ENCODE results near the gene GOT1.

DNA sequence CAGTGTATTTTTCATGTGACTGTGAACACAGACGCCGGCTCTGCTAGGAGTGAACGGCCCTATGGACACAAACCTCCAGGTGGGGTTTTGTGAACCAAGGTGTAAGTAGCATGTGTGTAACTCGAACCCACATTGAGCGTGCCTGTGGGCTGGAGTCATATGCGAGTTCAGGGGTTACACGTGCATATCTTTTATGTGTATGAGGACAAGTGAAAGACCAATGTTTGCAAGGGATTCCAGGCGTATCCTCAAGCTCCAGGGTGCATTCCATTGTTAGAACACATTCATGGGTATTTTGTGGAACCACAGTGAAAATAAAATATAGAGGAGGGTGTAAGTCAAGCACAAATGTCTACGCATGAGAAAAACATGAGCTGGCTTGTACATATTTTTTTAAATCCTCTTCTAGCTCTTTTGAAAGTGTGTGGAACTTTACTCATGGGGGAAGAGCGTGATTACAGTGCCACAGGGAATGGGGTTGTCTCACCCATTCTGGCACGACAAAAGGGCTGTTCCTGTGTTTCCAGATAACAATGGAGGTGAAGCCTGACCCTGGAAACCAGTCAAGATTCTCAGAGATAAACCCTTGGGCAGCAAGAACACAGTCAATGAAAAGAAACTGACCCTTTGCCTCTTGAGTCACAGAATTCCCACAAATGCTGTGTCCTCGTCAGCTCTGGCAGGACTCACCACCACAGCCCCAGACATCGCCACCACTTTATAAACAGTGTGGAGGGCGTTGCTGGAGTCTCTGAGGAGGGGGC lies 37.0 kb upstream of the GOT1 start:
- TF ChIP-seq, protein P1, sequence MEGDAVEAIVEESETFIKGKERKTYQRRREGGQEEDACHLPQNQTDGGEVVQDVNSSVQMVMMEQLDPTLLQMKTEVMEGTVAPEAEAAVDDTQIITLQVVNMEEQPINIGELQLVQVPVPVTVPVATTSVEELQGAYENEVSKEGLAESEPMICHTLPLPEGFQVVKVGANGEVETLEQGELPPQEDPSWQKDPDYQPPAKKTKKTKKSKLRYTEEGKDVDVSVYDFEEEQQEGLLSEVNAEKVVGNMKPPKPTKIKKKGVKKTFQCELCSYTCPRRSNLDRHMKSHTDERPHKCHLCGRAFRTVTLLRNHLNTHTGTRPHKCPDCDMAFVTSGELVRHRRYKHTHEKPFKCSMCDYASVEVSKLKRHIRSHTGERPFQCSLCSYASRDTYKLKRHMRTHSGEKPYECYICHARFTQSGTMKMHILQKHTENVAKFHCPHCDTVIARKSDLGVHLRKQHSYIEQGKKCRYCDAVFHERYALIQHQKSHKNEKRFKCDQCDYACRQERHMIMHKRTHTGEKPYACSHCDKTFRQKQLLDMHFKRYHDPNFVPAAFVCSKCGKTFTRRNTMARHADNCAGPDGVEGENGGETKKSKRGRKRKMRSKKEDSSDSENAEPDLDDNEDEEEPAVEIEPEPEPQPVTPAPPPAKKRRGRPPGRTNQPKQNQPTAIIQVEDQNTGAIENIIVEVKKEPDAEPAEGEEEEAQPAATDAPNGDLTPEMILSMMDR (IDR thresholded peaks at IDR 0.05) = no peak
- TF ChIP-seq POLR2A (IDR thresholded peaks at IDR 0.05) (no peak), POLR2AphosphoS5 (IDR thresholded peaks at IDR 0.05; ENCODE audit: insufficient read depth in 1 of 2, low read depth in 1 of 2) (no peak)

Measured in vagina (tissue), 2 donors.